H1 (cell line): ENCODE data around the gene FANCE. TPM values are rescaled to one million over a fixed set of nuclear protein-coding genes. Genes with fewer than 3 reads are reported as not detected.

Experiments
- CTCF ChIA-PET: fragments of 300-600 bp; sonication (Branson Sonifier 250); formaldehyde crosslinking; loops from one replicate; lab custom pipeline; 2021; ENCODE audit not compliant: partially characterized antibody; lab: Charles Lee
- POLR2A ChIA-PET: fragments of 300-600 bp; sonication (Branson Sonifier 250); formaldehyde crosslinking; loops from one replicate; lab custom pipeline; 2021; ENCODE audit warnings: inconsistent platforms; ENCODE audit not compliant: partially characterized antibody; lab: Charles Lee
- DNase-seq, 2 experiments: peaks; one replicate each; pipeline versions ENCODE4 v3.0.0 to v3.0.0-alpha.2; 2010 to 2022; ENCODE audit warnings: low spot score in 2 of 2, low read depth in 1 of 2, mixed read lengths in 1 of 2
- FAIRE-seq: peaks from 2 replicates; lab custom pipeline; 2011; peaks lifted over from hg19 to GRCh38; lab: Jason Lieb, UNC
- H2AFZ ChIP-seq: 2 replicates; pipeline ENCODE4 v1.8.1; 2012; ENCODE audit warnings: low read length, inconsistent platforms
- H2AK5ac ChIP-seq: 2 replicates; pipeline ENCODE4 v1.6.1; 2013; ENCODE audit warnings: low read depth, low read length
- H2BK120ac ChIP-seq: replicated peaks from 2 replicates; pipeline ENCODE3; 2013; ENCODE audit warnings: low read depth, low read length, inconsistent platforms
- H2BK12ac ChIP-seq: 2 replicates; pipeline ENCODE4 v1.6.1; 2013; ENCODE audit warnings: low read depth, low read length
- H2BK15ac ChIP-seq: 2 replicates; pipeline ENCODE4 v1.6.1; 2013; ENCODE audit warnings: low read length
- H2BK20ac ChIP-seq: 2 replicates; pipeline ENCODE4 v1.6.1; 2013; ENCODE audit warnings: low read length
- H2BK5ac ChIP-seq: 2 replicates; pipeline ENCODE4 v1.6.1; 2013; ENCODE audit warnings: low read depth, low read length
- H3K14ac ChIP-seq: 2 replicates; pipeline ENCODE4 v1.6.1; 2013; ENCODE audit warnings: inconsistent platforms; ENCODE audit not compliant: insufficient read length
- H3K18ac ChIP-seq: 2 replicates; pipeline ENCODE4 v1.6.1; 2013; ENCODE audit warnings: low read length; ENCODE audit errors: extremely low read depth
- H3K23ac ChIP-seq: 2 replicates; pipeline ENCODE4 v1.6.1; 2013; ENCODE audit warnings: inconsistent platforms; ENCODE audit not compliant: insufficient read length
- H3K23me2 ChIP-seq: 2 replicates; pipeline ENCODE4 v1.6.1; 2013; ENCODE audit warnings: low read depth, low read length
- H3K27ac ChIP-seq: 2 replicates; pipeline ENCODE4 v1.6.1; 2011; ENCODE audit warnings: low read depth, low read length, inconsistent platforms
- H3K27me3 ChIP-seq, 4 experiments: replicated peaks in 1 of 4; 1 replicate in 1 of 4; 2 replicates in 3 of 4; pipeline versions ENCODE4 v1.6.1 to v1.8.1; 2011 to 2013; ENCODE audit warnings: low read length in 3 of 4, mild to moderate bottlenecking in 3 of 4, inconsistent platforms in 2 of 4, mixed read lengths in 2 of 4, moderate library complexity in 1 of 4; ENCODE audit not compliant: control insufficient read depth in 3 of 4, insufficient read depth in 3 of 4; ENCODE audit errors: extremely low read depth in 1 of 4
- H3K36me3 ChIP-seq, 4 experiments: 2 replicates each; pipeline versions ENCODE4 v1.6.1 to v1.8.1; 2011 to 2013; ENCODE audit warnings: mild to moderate bottlenecking in 4 of 4, low read length in 3 of 4, moderate library complexity in 2 of 4, control low read depth in 1 of 4, inconsistent platforms in 1 of 4; ENCODE audit not compliant: insufficient read depth in 4 of 4, control insufficient read depth in 2 of 4
- H3K4ac ChIP-seq: replicated peaks from 2 replicates; pipeline ENCODE3; 2013; ENCODE audit warnings: low read length, low read depth, mixed read lengths, inconsistent platforms; ENCODE audit not compliant: insufficient read length
- H3K4me1 ChIP-seq, 4 experiments: replicated peaks in 1 of 4; 1 replicate in 1 of 4; 2 replicates in 3 of 4; pipeline versions ENCODE4 v1.6.1 to v1.8.1; 2011 to 2013; ENCODE audit warnings: low read length in 3 of 4, inconsistent platforms in 2 of 4, mixed read lengths in 1 of 4; ENCODE audit not compliant: insufficient read depth in 4 of 4, control insufficient read depth in 3 of 4
- H3K4me2 ChIP-seq, 2 experiments: 2 replicates each; pipeline versions ENCODE4 v1.6.1 to v1.8.1; 2011 to 2013; ENCODE audit warnings: low read depth in 2 of 2, low read length in 2 of 2, control low read depth in 1 of 2, inconsistent platforms in 1 of 2, mild to moderate bottlenecking in 1 of 2; ENCODE audit not compliant: insufficient read depth in 1 of 2
- H3K4me3 ChIP-seq, 4 experiments: fragments of 200-600, 300-600 bp in 1 of 4; sonication (generic), shearing (Covaris generic), sonication (Bioruptor Twin) in 1 of 4; 2 replicates each; pipeline versions ENCODE4 v1.5.1 to v1.8.1; 2011 to 2016; ENCODE audit warnings: low read length in 4 of 4, low read depth in 3 of 4, control low read depth in 2 of 4, inconsistent platforms in 2 of 4, mild to moderate bottlenecking in 2 of 4, mixed read lengths in 1 of 4, moderate library complexity in 1 of 4; ENCODE audit not compliant: insufficient read depth in 2 of 4; ENCODE audit errors: extremely low read depth in 1 of 4
- H3K56ac ChIP-seq: replicated peaks from 2 replicates; pipeline ENCODE3; 2013; ENCODE audit warnings: low read depth, mild to moderate bottlenecking, mixed read lengths, low read length, inconsistent platforms; ENCODE audit not compliant: insufficient read length
- H3K79me1 ChIP-seq: 2 replicates; pipeline ENCODE4 v1.6.1; 2013; ENCODE audit warnings: low read depth, low read length, control low read depth
- H3K79me2 ChIP-seq, 2 experiments: 2 replicates each; pipeline versions ENCODE4 v1.6.1 to v1.8.1; 2012 to 2013; ENCODE audit warnings: low read length in 2 of 2, mild to moderate bottlenecking in 2 of 2, inconsistent platforms in 1 of 2; ENCODE audit not compliant: insufficient read depth in 2 of 2, control insufficient read depth in 1 of 2
- H3K9ac ChIP-seq, 4 experiments: replicated peaks in 1 of 4; 1 replicate in 1 of 4; 2 replicates in 3 of 4; pipeline versions ENCODE4 v1.6.1 to v1.8.1; 2011 to 2013; ENCODE audit warnings: low read depth in 3 of 4, low read length in 3 of 4, control low read depth in 2 of 4, mild to moderate bottlenecking in 2 of 4, moderate library complexity in 2 of 4, inconsistent platforms in 1 of 4; ENCODE audit errors: extremely low read depth in 1 of 4
- H3K9me3 ChIP-seq, 2 experiments: 2 replicates each; pipeline versions ENCODE4 v1.6.1 to v1.8.1; 2012 to 2013; ENCODE audit warnings: mild to moderate bottlenecking in 2 of 2, moderate library complexity in 2 of 2, control low read depth in 1 of 2, inconsistent platforms in 1 of 2, low read depth in 1 of 2, low read length in 1 of 2, mixed read lengths in 1 of 2; ENCODE audit not compliant: insufficient read depth in 2 of 2
- H4K20me1 ChIP-seq, 2 experiments: replicated peaks in 1 of 2; 2 replicates each; pipeline versions ENCODE3 to v1.8.1; 2011 to 2013; ENCODE audit warnings: inconsistent platforms in 2 of 2, low read length in 2 of 2, mild to moderate bottlenecking in 1 of 2; ENCODE audit not compliant: insufficient read depth in 2 of 2, control insufficient read depth in 1 of 2
- H4K5ac ChIP-seq: 2 replicates; pipeline ENCODE4 v1.6.1; 2013; ENCODE audit warnings: low read length, low read depth, mixed read lengths, inconsistent platforms; ENCODE audit not compliant: insufficient read length
- H4K8ac ChIP-seq: 2 replicates; pipeline ENCODE4 v1.8.0; 2013; ENCODE audit warnings: mild to moderate bottlenecking, moderate library complexity, low read length, inconsistent platforms; ENCODE audit not compliant: insufficient read depth; ENCODE audit errors: extremely low read depth
- H4K91ac ChIP-seq: replicated peaks from 2 replicates; pipeline ENCODE3; 2013; ENCODE audit warnings: low read length, mixed read lengths, inconsistent platforms; ENCODE audit not compliant: insufficient read length
- CHD1 ChIP-seq: IDR thresholded peaks from 2 replicates; pipeline ENCODE4 v1.6.1; 2012; ENCODE audit warnings: low read depth, low read length, improper control_type of control experiment
- MAFK ChIP-seq: IDR thresholded peaks from 2 replicates; pipeline ENCODE4 v1.6.1; 2012; ENCODE audit warnings: low read depth, mild to moderate bottlenecking, improper control_type of control experiment, low read length
- TCF12 ChIP-seq: IDR thresholded peaks from 2 replicates; pipeline ENCODE4 v1.6.1; 2011; ENCODE audit warnings: low read depth, mild to moderate bottlenecking, low read length
- WGBS, 2 experiments: shearing (Covaris generic) in 1 of 2; methylation state at CpG; one replicate each; pipeline versions ENCODE4 v1.1.6 to v1.1.7; 2013 to 2015; ENCODE audit warnings: low lambda C conversion rate in 2 of 2, mixed read lengths in 2 of 2, inconsistent platforms in 1 of 2, low coverage in 1 of 2, missing lambda C conversion rate in 1 of 2; ENCODE audit not compliant: insufficient replicate concordance in 2 of 2, insufficient coverage in 1 of 2, insufficient read length in 1 of 2; ENCODE audit errors: extremely low coverage in 1 of 2, missing lambda C conversion rate in 1 of 2; 5-methylcytosine and 5-hydroxymethylcytosine counted together
- polyA plus RNA-seq, 7 experiments: library from polyadenylated mRNA; depleted of rRNA in 3 of 7; stranded (reverse) in 5 of 7; unstranded in 2 of 7; fragments of >200 nt in 5 of 7; fragments of 200-250 nt in 2 of 7; gene quantifications; 1 replicate in 5 of 7; 2 replicates in 1 of 7; 4 replicates in 1 of 7; pipeline versions ENCODE4 v1.2.1 to v1.2.3, GENCODE V29; 2011 to 2013; ENCODE audit warnings: missing spikeins in 2 of 7, mixed read lengths in 2 of 7
- total RNA-seq: library from RNA; stranded (reverse); fragmentation: NEBNext Ultra II Directional; extraction: Animal tissue kit (Norgen Biotek cat#: 25700); gene quantifications from 2 replicates; pipeline ENCODE4 v1.2.1, GENCODE V29; 2021

FANCE gene
- total and polyA plus RNA-seq, 2 of the 8 experiments (the other 6 are each of a cell fraction or from before 2014, with no cell fraction given): 16.1 to 17.0 TPM

GRCh38 chr6:35463292-35463691 lies 11.2 kb downstream of the FANCE start:
- no peak overlapping the region for H3K23ac ChIP-seq

More at GRCh38 chr6:35463292-35463691, 11.2 kb downstream of the FANCE start:
- Histone ChIP-seq H4K8ac (no peak overlapping the region), H3K4me2 (no peak overlapping the region), H3K56ac (no peak overlapping the region), H3K4me1 (no peaks in the 10 kb centered on the region; a peak in 1 of 7 replicates), H3K36me3 (peaks cover 9 to 19% (median 9%) of the 10 kb centered on the region in 4 experiments), H3K4me3 (no peak overlapping the region), H3K79me1 (no peaks in the 10 kb centered on the region), H3K79me2 (peaks cover 0 to 1% of the 10 kb centered on the region in 2 experiments; a peak in 2 of 4 replicates), H2BK120ac (no peak overlapping the region), H2BK5ac (no peak overlapping the region), H4K91ac (no peak overlapping the region), H2BK20ac (no peak overlapping the region), H3K14ac (no peak overlapping the region), H2AFZ (no peak overlapping the region), H3K23me2 (peaks cover 2% of the 10 kb centered on the region; the same call in 1 of the 2 replicates), H3K9ac (no peak overlapping the region), H3K27ac (no peak overlapping the region), H3K4ac (no peak overlapping the region), H2BK15ac (no peak overlapping the region), H2AK5ac (no peak overlapping the region), H4K5ac (no peak overlapping the region), H4K20me1 (no peaks in the 10 kb centered on the region), H3K27me3 (no peaks in the 10 kb centered on the region; a peak in 1 of 7 replicates), H3K9me3 (no peaks in the 10 kb centered on the region), H3K18ac (no peak overlapping the region), H2BK12ac (no peak overlapping the region)
- ChIA-PET CTCF (interaction anchor here (1.0 kb wide), 1 partner anchor 142 kb away, joined by 5 read pairs; no protein-coding TSS in a partner anchor), POLR2A (interaction anchor here (0.9 to 30.9 kb wide), 4 partner anchors 8 to 30 kb away, joined by 3 to 1319 read pairs (median 100); partner anchors contain the start of genes FANCE and TEAD3)
- TF ChIP-seq CHD1 (no peak), MAFK (no peak), TCF12 (no peak)
- WGBS, 2 experiments: 94% methylated on average over 4 of the region's 4 CpGs; no CpG with 5 or more reads in 1 of the 2 experiments
- FAIRE-seq (no peak), DNase-seq (no peak)
